Sigmoid colon (tissue), 7 donors: ENCODE measurements around the gene IL6ST. TPM values are rescaled to one million over a fixed set of nuclear protein-coding genes. Genes with fewer than 3 reads are reported as not detected.
"Not testable (repeated sequence)": the region's sequence is repeated elsewhere in the genome, so short reads cannot be mapped to it uniquely, and the experiment has no call there.

ENCODE experiments used
- DNase-seq: peaks from one replicate; pipeline ENCODE4 v3.0.0-alpha.2; 2019
- H3K27ac ChIP-seq, 4 donors: fragments of 200-600 bp; sonication (generic); one replicate each; pipeline ENCODE4 v1.5.1; 2016 to 2019; ENCODE audit warnings: mild to moderate bottlenecking in 1 of 4
- H3K27me3 ChIP-seq, 3 donors: fragments of 200-600 bp; sonication (generic); one replicate each; pipeline ENCODE4 v1.5.1; 2019; ENCODE audit warnings: mild to moderate bottlenecking in 1 of 3
- H3K36me3 ChIP-seq, 4 donors: fragments of 200-600 bp; sonication (generic); one replicate each; pipeline ENCODE4 v1.5.1; 2016 to 2019
- H3K4me1 ChIP-seq, 4 donors: fragments of 200-600 bp; sonication (generic); one replicate each; pipeline ENCODE4 v1.5.1; 2017 to 2019
- H3K4me3 ChIP-seq, 4 donors: fragments of 200-600 bp; sonication (generic); one replicate each; pipeline ENCODE4 v1.5.1; 2017 to 2019; ENCODE audit warnings: mild to moderate bottlenecking in 2 of 4, moderate library complexity in 1 of 4
- H3K9me3 ChIP-seq, 4 donors: fragments of 200-600 bp in 3 of 4; sonication (generic) in 3 of 4; one replicate each; pipeline versions ENCODE4 v1.5.1 to v1.6.1; 2013 to 2019
- CTCF ChIP-seq, 4 experiments: fragments of 450-650 bp in 3 of 4; fragments of 200-600 bp in 1 of 4; IDR thresholded peaks; one replicate each; pipeline ENCODE4 v1.5.1; 2016 to 2019; ENCODE audit warnings: antibody characterized with exemption in 4 of 4, mild to moderate bottlenecking in 3 of 4, moderate library complexity in 2 of 4
- EP300 ChIP-seq, 4 donors: sonication (generic); formaldehyde crosslinking; IDR thresholded peaks; one replicate each; pipeline ENCODE4 v1.6.1; 2017; ENCODE audit warnings: antibody characterized with exemption in 4 of 4
- POLR2A ChIP-seq, 2 donors: fragments of 450-650 bp; IDR thresholded peaks; one replicate each; pipeline ENCODE4 v1.6.1; 2016; ENCODE audit warnings: antibody characterized with exemption in 2 of 2, mild to moderate bottlenecking in 2 of 2, moderate library complexity in 2 of 2
- POLR2AphosphoS5 ChIP-seq, 4 donors: sonication (generic); formaldehyde crosslinking; IDR thresholded peaks; one replicate each; pipeline ENCODE4 v1.6.1; 2017; ENCODE audit warnings: antibody characterized with exemption in 4 of 4
- WGBS, 2 donors: extraction: QIAGEN DNeasy Blood & Tissue Kit; methylation state at CpG; one replicate each; pipeline ENCODE4 v1.1.7; 2013; 5-methylcytosine and 5-hydroxymethylcytosine counted together
- intact Hi-C: fragments of 100-400 bp; cut with DNase I; formaldehyde crosslinking; loops from one replicate; pipeline ENCODE4 v1.15.1; 2023
- polyA plus RNA-seq, 3 donors: library from polyadenylated mRNA; stranded (reverse); fragments of 200-250 nt; gene quantifications; one replicate each; pipeline ENCODE4 v1.2.3, GENCODE V29; 2013
- total RNA-seq, 4 donors: library from RNA; depleted of rRNA; stranded (reverse); fragments of >200 nt; gene quantifications; one replicate each; pipeline ENCODE4 v1.1.0, GENCODE V29; 2016
- donor health status: healthy with polysubstance abuse.
- donor health status: Bipolar disorder and iron deficiency.
- donor health status: healthy.

Gene IL6ST
- total and polyA plus RNA-seq, 7 donors, result 7.4 to 373 (median 206) TPM

- intact Hi-C loops, result no loop called here
- Histone ChIP-seq H3K36me3 (peaks cover 0 to 84% (median 10%) of the 10 kb centered on the region in 4 donors), H3K27ac (no peak overlapping the region), H3K4me3 (no peak overlapping the region), H3K4me1 (peaks cover 0 to 5% (median 1%) of the 10 kb centered on the region in 4 donors), H3K27me3 (no peaks in the 10 kb centered on the region), H3K9me3 (no peaks in the 10 kb centered on the region)
- DNase-seq, result no peak
- TF ChIP-seq POLR2A (IDR thresholded peaks at IDR 0.05) (no peak), CTCF (IDR thresholded peaks at IDR 0.05) (no peak), EP300 (IDR thresholded peaks at IDR 0.05) (no peak), POLR2AphosphoS5 (IDR thresholded peaks at IDR 0.05) (no peak)
Measured at GRCh38 chr5:55966284-55966683, 28.5 kb downstream of the IL6ST start.

- H3K36me3 ChIP-seq, result peaks cover 0 to 87% (median 12%) of the 10 kb centered on the region in 4 donors
- whole genome bisulfite sequencing, 2 donors, result 68 to 79% methylated on average over 6 of the region's 6 CpGs
- H3K4me3 ChIP-seq, result no peak overlapping the region
- intact Hi-C loops, result no loop called here
- H3K9me3 ChIP-seq, result no peaks in the 10 kb centered on the region
- H3K27me3 ChIP-seq, result no peaks in the 10 kb centered on the region
- TF ChIP-seq POLR2AphosphoS5 (IDR thresholded peaks at IDR 0.05), result no peak
- H3K4me1 ChIP-seq, result no peaks in the 10 kb centered on the region
- H3K27ac ChIP-seq, result no peak overlapping the region
- DNase-seq, result no peak
Measured at GRCh38 chr5:55965525-55965924, 29.2 kb downstream of the IL6ST start.

- Histone ChIP-seq H3K27ac (no peak overlapping the region), H3K4me3 (no peak overlapping the region), H3K36me3 (peaks cover 0 to 94% (median 25%) of the 10 kb centered on the region in 4 donors), H3K27me3 (no peaks in the 10 kb centered on the region), H3K9me3 (no peaks in the 10 kb centered on the region), H3K4me1 (no peaks in the 10 kb centered on the region)
- intact Hi-C loops, result no loop called here
- no peak for DNase-seq
- TF ChIP-seq POLR2AphosphoS5 (IDR thresholded peaks at IDR 0.05) (no peak), POLR2A (IDR thresholded peaks at IDR 0.05) (no peak), EP300 (IDR thresholded peaks at IDR 0.05) (no peak), CTCF (IDR thresholded peaks at IDR 0.05) (no peak)
- WGBS, 2 donors, result 98 to 99% methylated on average over 7 of the region's 7 CpGs
Measured at GRCh38 chr5:55960779-55961178, 34.0 kb downstream of the IL6ST start.

GRCh38 chr5:55959208-55959607 lies 35.6 kb downstream of the IL6ST start:
- DNase-seq, result no peak
- no peak for TF ChIP-seq POLR2A (IDR thresholded peaks at IDR 0.05)
- TF ChIP-seq POLR2AphosphoS5 (IDR thresholded peaks at IDR 0.05), result no peak
- TF ChIP-seq CTCF (IDR thresholded peaks at IDR 0.05), result no peak
- no peak for TF ChIP-seq EP300 (IDR thresholded peaks at IDR 0.05)
- Histone ChIP-seq H3K4me3 (no peak overlapping the region), H3K9me3 (no peaks in the 10 kb centered on the region), H3K36me3 (peaks cover 0 to 97% (median 37%) of the 10 kb centered on the region in 4 donors), H3K4me1 (no peaks in the 10 kb centered on the region), H3K27ac (no peak overlapping the region), H3K27me3 (no peaks in the 10 kb centered on the region)
- intact Hi-C loops, result loop anchor here (10.0 kb wide), 1 partner anchor 674 kb away; no protein-coding TSS in a partner anchor
- WGBS, 2 donors, result 85 to 89% methylated on average over 1 of the region's 1 CpG

- H3K36me3 ChIP-seq, result peaks cover 0 to 89% (median 22%) of the 10 kb centered on the region in 4 donors
- H3K4me3 ChIP-seq, H3K27ac ChIP-seq, H3K4me1 ChIP-seq, intact Hi-C loops, DNase-seq, H3K27me3 ChIP-seq, H3K9me3 ChIP-seq: not testable (repeated sequence)
- 96 to 97% methylated on average over 4 of the region's 4 CpGs for WGBS, 2 donors
Measured at GRCh38 chr5:55941154-55941553, 53.6 kb downstream of the IL6ST start.

GRCh38 chr5:55937598-55937997 lies 57.2 kb downstream of the IL6ST start:
- not testable (repeated sequence) for H3K4me1 ChIP-seq, DNase-seq, H3K4me3 ChIP-seq, H3K9me3 ChIP-seq, H3K27ac ChIP-seq, H3K27me3 ChIP-seq
- intact Hi-C loops, result loop anchor here (2.0 to 10.0 kb wide), 4 partner anchors 55 to 901 kb away; partner anchors contain the start of gene IL6ST
- peaks cover 0 to 58% (median 15%) of the 10 kb centered on the region in 4 donors for H3K36me3 ChIP-seq
